Retinal pigment epithelial cell (primary cell): Measurements from ENCODE around the gene UBE2F.
"Not testable (repeated sequence)": the region's sequence is repeated elsewhere in the genome, so short reads cannot be mapped to it uniquely, and the experiment has no call there.

Experiments used
- DNase-seq: peaks from one replicate; pipeline ENCODE4 v3.0.0-alpha.2; 2010; ENCODE audit warnings: low read depth
- H3K4me3 ChIP-seq: 2 replicates; pipeline ENCODE4 v1.5.1; 2011; ENCODE audit warnings: mild to moderate bottlenecking, low read length, control low read depth, moderate library complexity
- TF ChIP-seq, protein P1 (sequence below): conservative IDR thresholded peaks from 2 replicates; pipeline ENCODE4 v1.5.1; 2011; ENCODE audit warnings: low read depth, low read length, control low read depth, inconsistent platforms

UBE2F gene

DNA sequence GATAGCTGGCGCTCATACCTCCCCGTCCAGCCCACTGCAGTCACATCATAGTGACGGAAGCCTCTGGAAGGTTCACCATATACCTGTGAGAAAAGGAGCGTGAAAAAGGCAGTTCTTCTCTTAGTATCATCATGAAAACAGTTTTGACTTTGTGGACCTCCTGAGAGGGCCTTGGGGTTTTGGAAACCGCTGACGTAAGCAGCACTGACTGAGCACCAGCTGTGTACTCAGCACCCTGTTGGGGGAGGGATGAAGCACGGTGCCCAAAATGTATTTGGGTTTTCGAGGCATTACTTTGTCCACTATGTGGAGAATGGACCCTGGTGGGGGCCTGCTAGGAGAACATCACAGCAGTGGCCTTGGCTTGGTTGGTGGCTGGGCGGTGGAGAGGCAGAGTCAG is 99.4 kb downstream of the UBE2F start:
- no peak overlapping the region for H3K4me3 ChIP-seq
- TF ChIP-seq, protein P1, sequence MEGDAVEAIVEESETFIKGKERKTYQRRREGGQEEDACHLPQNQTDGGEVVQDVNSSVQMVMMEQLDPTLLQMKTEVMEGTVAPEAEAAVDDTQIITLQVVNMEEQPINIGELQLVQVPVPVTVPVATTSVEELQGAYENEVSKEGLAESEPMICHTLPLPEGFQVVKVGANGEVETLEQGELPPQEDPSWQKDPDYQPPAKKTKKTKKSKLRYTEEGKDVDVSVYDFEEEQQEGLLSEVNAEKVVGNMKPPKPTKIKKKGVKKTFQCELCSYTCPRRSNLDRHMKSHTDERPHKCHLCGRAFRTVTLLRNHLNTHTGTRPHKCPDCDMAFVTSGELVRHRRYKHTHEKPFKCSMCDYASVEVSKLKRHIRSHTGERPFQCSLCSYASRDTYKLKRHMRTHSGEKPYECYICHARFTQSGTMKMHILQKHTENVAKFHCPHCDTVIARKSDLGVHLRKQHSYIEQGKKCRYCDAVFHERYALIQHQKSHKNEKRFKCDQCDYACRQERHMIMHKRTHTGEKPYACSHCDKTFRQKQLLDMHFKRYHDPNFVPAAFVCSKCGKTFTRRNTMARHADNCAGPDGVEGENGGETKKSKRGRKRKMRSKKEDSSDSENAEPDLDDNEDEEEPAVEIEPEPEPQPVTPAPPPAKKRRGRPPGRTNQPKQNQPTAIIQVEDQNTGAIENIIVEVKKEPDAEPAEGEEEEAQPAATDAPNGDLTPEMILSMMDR, result no peak
- no peak for DNase-seq

DNA sequence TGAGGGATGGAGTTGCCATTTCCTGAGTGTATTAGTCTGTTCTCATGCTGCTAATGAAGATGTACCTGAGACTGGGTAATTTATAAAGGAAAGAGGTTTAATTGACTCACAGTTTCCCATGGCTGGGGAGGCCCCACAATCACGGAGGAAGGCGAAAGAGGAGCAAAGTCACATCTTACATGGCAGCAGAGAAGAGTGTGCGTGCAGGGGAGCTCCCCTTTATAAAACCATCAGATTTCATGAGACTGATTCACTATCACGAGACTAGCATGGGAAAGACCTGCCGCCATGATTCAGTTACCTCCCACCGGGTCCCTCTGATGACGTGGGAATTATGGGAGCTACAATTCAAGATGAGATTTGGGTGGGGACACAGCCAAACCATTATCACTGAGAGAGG is 99.9 kb downstream of the UBE2F start:
- H3K4me3 ChIP-seq, result not testable (repeated sequence)

DNA sequence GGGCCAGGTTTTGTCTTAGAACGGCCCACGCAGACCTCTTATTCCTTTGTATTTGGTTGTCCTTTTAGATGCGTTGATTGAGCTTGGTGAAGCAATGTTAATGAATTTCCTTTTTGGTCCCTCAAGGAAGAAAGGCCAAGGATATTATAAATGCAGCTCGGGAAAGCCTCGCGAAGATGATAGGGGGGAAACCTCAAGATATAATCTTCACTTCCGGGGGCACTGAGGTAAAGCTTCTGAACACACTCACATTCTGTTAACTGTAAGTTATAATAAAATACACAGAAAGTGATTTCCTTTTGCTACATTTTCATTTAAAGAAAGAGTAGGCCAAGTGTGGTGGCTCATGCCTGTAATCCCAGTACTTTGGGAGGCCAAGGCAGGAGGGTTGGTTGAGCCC is 101.1 kb downstream of the UBE2F start:
- DNase-seq, result no peak
- TF ChIP-seq, protein P1, result no peak
- no peak overlapping the region for H3K4me3 ChIP-seq

More for the DNA sequence above, 99.9 kb downstream of the UBE2F start:
- not testable (repeated sequence) for DNase-seq

DNA sequence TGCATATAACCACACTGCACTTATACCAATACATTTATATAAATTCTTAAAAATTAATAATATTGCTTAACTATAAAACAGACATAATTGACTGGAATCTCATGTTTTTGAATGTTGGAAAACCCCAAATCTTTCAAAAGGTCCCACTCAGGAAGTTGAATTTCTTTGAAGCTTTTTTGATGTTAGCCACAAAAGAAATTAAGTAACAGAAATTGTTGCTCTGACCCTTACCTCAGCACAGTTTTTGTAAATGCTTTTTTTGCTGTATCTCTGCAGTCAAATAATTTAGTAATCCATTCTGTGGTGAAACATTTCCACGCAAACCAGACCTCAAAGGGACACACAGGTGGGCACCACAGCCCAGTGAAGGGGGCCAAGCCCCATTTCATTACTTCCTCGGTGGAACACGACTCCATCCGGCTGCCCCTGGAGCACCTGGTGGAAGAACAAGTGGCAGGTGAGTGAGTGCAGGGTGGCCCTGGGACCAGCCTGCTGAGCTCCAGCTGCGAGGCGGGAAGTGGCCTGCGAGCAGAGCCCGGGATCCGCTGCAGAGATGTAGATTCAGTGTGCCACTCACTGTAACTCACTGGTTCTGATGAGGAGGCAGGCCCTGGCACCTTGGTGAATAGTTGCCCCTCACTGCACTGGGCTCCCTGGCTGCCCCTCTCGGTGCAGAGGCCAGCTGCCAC is 102.4 kb downstream of the UBE2F start:
- no peak for DNase-seq
- TF ChIP-seq, protein P1, result no peak
- H3K4me3 ChIP-seq, result no peak overlapping the region

DNA sequence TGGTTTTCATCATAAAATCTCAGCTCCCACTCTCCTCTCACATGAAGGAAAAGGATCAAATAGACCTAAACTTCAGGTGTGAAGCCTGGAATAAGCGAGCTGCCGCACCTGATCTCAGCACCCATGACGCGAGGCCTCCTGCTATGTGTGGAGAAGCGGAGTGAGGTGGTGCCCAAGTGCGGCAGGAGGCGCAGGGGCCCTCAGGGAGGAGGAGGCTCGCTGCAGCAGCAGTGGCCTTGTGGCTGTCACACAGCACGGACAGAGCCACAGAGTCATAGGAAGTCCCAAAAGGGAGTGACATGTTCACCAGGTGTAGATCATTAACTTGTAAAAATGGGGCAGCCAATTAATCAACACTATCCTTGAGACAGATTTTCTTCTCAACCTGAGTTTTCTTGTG is 103.1 kb downstream of the UBE2F start:
- TF ChIP-seq, protein P1, result no peak
- no peak for DNase-seq

DNA sequence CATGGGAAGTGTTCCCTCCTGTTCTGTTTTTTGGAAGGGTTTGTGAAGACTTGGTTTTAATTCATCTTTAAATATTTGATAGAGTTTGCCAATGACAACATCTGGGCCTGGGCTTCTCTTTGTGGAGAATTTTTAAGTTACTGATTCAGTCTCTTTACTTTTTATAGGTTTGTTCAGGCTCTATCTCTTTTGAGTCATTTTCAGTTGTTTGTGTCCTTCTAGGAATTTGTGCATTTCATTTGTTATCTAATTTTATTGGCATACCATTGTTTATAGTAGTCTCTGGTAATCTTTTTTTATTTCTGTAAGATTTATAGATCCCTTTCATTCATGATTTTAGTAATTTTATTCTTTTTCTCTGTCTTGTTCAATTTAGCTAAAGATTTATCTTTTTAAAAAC is 108.6 kb downstream of the UBE2F start:
- TF ChIP-seq, protein P1, result no peak
- DNase-seq, result no peak
- no peak overlapping the region for H3K4me3 ChIP-seq

More for the DNA sequence above, 103.1 kb downstream of the UBE2F start:
- H3K4me3 ChIP-seq, result no peak overlapping the region

DNA sequence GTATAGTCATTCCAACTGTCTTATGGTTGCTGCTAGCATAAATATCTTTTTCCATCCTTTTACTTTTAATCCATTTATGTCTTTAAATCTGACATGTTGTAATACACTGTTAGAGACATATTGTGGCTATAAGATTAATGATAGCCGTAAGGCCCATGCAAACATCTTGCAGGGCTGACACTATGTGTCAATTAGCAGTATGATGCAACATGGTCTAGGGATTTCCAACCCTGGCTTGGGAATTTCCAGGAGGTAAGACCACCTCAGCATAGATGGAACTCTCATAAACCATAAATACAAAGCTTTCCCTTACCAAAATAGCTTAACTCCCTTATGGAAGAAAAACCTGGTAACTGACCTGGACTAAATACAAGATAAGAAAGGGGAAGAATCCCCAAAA is 110.5 kb downstream of the UBE2F start:
- DNase-seq, result no peak
- TF ChIP-seq, protein P1, result no peak
- H3K4me3 ChIP-seq, result no peak overlapping the region
